ENCODE measurements around the gene ADAD1.

Gene ADAD1

DNA sequence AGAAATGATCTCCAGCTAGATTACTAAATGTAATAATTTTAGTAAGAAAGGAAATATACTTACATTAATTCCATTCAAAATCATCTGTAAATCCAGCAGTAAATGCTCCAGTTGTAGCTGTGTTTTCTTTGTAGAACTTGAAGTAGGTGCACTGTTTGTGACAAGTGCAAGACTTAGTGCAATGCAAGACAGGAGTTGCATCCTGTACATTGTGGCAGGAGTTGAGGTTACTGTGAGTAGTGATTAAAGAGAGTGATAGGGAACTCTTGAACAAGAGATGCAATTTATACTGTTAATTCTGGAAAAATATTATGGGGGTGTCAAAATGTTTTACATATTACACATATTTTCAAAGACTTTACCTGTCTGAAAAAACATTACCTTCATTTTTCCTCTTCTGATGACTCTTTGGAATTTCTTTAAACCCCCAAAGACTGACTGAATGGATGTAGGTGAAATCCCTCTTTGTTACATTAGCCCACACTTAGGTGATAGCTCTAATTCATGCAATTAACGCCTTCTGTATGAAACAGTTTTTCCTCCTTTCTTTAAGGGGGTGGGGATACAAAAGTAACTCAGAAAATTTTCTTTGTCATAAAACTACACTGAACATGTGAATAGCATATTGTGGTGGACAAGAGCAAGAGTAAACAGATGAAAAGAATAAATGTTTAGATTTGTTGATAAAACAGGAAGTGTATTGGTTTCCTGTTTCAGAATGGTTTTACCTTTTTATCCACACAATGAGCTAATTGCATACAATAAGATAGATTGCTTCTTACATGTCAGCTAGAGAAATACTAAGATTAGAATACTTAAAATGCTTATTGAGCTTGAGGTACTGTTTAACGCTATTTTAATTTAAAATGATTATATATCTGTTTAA is 77.7 kb downstream of the ADAD1 start, which contains the start of gene IL2:
Gene IL2, minus strand, starts transcription at position 495 of the 886 bp plus-strand sequence. Its CDS starts 285 bp downstream, at position 210.
- DNase-seq: peak in 2 of 3 experiments; percentile 11 to 67

- peak in 1 of 3 experiments; percentile 6 for DNase-seq
Observed at GRCh38 chr4:122458625-122459024, 79.8 kb downstream of the ADAD1 start.

DNA sequence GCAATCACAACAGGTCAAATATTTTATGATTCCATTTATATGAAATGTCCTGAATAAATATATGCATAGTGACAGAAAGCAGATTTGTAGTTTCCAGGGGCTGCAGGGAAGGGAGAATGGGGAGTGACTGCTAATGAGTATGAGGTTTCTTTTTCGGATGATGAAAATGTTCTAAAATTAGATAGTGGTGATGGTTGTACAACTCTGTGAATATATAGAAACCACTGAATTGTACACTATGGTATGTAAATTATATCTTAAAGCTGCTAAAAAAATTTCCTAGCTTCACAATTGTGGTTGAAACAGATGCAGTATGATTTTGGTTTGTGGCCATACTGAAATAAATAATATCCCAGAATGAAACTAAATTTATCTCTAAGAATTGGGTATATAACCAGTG is 90.6 kb downstream of the ADAD1 start:
- DNase-seq: no peak

DNA sequence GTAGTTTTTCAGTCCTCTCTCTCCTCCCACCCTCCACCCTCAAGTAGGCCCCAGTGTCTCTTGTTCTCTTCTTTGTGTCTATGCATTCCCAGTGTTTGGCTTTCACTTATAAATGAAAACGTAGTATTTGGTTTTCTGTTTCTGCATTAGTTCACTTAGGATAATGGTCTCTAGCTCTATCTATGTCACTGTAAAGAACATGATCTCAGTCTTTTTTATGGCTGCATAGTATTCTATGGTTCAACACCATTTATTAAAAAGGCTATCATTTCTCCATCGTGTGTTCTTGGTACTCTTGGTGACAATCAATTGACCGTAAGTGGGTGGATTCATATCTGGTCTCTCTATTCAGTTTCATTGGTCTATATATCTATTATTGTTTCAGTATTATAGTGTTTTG is 96.4 kb downstream of the ADAD1 start:
- no peak for DNase-seq

DNA sequence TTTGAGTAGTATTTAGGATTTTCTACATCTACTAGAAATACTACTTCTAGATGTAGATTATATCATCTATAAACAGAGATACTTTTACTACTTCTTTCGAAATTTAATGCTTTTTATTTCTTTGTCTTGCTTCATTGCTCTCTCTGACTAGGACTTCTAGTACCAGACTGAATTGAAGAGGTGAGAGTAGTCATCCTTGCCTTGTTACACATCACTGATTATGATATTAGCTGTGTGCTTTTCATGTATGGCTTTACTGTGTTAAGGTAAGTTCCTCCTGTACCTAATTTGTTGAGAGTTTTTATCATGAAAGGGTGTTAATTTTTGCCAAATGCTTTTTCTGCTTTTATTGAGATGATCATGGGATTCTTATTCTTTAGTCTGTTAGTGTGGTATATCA is 97.3 kb downstream of the ADAD1 start:
- no peak for DNase-seq

DNA sequence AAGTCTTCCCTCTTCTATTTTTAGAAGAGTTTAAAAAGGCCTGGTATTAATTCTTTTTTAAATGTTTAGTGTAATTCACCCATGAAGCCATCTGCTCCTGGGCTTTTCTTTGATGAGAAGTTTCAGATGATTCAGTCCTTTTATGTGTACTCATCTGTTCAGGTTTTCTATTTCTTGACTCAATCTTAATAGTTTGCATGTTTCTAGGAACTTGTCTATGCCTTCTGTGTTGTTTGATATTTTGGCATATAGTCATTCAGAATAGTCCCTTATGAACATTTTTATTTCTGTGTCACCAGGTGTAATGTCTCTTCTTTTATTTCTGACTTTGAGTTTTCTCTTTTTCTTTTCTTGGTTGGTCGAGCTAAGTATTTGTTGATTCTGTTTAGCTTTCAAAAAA is 97.9 kb downstream of the ADAD1 start:
- DNase-seq: no peak
